ENCODE data around the gene PCCA. TPM values are rescaled to one million over a fixed set of nuclear protein-coding genes. Genes with fewer than 3 reads are reported as not detected.

The PCCA gene
- total and polyA plus RNA-seq, 2 experiments from 2014 or later, result 41.9 to 46.6 TPM

GRCh38 chr13:100209857-100210825 lies 121.2 kb downstream of the PCCA start (continued):
- TF ChIP-seq, protein P1, sequence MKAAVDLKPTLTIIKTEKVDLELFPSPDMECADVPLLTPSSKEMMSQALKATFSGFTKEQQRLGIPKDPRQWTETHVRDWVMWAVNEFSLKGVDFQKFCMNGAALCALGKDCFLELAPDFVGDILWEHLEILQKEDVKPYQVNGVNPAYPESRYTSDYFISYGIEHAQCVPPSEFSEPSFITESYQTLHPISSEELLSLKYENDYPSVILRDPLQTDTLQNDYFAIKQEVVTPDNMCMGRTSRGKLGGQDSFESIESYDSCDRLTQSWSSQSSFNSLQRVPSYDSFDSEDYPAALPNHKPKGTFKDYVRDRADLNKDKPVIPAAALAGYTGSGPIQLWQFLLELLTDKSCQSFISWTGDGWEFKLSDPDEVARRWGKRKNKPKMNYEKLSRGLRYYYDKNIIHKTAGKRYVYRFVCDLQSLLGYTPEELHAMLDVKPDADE (IDR thresholded peaks at IDR 0.05), result no peak

- H3K36me3 ChIP-seq (ENCODE audit: insufficient read depth), result peaks cover 8% of the 10 kb centered on the region
- H4K20me1 ChIP-seq (replicated peaks; ENCODE audit: insufficient read depth), result peaks cover 5% of the 10 kb centered on the region; the same call in 1 of the 2 replicates
- H2AFZ ChIP-seq, result no peak overlapping the region
- H3K79me2 ChIP-seq (replicated peaks; ENCODE audit: insufficient read depth), result peaks cover 24% of the 10 kb centered on the region
- no peak overlapping the region for H3K27ac Mint-ChIP-seq
- H3K4me2 ChIP-seq, result no peak overlapping the region
- no peak overlapping the region for H3K4me3 Mint-ChIP-seq
- no peaks in the 10 kb centered on the region; the same call in 2 of the 3 replicates for H3K9me3 Mint-ChIP-seq
- H3K27ac ChIP-seq (ENCODE audit: low read depth), result 0 out of 2 replicates have a peak overlapping the region, but pooled peaks have one; percentile 15
- no peaks in the 10 kb centered on the region for H3K27me3 ChIP-seq (ENCODE audit: insufficient read depth)
- H3K27me3 Mint-ChIP-seq (ENCODE audit: insufficient read depth, low read depth, poor library complexity), result peaks cover 3% of the 10 kb centered on the region
- DNase-seq (ENCODE audit: low spot score) (no peak), ATAC-seq (no peak)
- peaks cover 9% of the 10 kb centered on the region for H3K4me1 ChIP-seq (ENCODE audit: insufficient read depth)
- no peaks in the 10 kb centered on the region for H3F3A ChIP-seq (replicated peaks; ENCODE audit: low read depth)
- H3K4me3 ChIP-seq, result no peak overlapping the region
- peaks cover 4% of the 10 kb centered on the region; the same call in 2 of the 3 replicates for H3K4me1 Mint-ChIP-seq
- H3K36me3 Mint-ChIP-seq (ENCODE audit: low read depth), result peaks cover 28% of the 10 kb centered on the region
- no peaks in the 10 kb centered on the region for H3K9me2 ChIP-seq (ENCODE audit: insufficient read depth)
- TF ChIP-seq, protein P2, sequence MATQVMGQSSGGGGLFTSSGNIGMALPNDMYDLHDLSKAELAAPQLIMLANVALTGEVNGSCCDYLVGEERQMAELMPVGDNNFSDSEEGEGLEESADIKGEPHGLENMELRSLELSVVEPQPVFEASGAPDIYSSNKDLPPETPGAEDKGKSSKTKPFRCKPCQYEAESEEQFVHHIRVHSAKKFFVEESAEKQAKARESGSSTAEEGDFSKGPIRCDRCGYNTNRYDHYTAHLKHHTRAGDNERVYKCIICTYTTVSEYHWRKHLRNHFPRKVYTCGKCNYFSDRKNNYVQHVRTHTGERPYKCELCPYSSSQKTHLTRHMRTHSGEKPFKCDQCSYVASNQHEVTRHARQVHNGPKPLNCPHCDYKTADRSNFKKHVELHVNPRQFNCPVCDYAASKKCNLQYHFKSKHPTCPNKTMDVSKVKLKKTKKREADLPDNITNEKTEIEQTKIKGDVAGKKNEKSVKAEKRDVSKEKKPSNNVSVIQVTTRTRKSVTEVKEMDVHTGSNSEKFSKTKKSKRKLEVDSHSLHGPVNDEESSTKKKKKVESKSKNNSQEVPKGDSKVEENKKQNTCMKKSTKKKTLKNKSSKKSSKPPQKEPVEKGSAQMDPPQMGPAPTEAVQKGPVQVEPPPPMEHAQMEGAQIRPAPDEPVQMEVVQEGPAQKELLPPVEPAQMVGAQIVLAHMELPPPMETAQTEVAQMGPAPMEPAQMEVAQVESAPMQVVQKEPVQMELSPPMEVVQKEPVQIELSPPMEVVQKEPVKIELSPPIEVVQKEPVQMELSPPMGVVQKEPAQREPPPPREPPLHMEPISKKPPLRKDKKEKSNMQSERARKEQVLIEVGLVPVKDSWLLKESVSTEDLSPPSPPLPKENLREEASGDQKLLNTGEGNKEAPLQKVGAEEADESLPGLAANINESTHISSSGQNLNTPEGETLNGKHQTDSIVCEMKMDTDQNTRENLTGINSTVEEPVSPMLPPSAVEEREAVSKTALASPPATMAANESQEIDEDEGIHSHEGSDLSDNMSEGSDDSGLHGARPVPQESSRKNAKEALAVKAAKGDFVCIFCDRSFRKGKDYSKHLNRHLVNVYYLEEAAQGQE (IDR thresholded peaks at IDR 0.05; ENCODE audit: unreplicated experiment), result no peak
- TF ChIP-seq EZH2 (IDR thresholded peaks at IDR 0.05; ENCODE audit: low read depth, unreplicated experiment) (no peak), POLR2AphosphoS5 (IDR thresholded peaks at IDR 0.05; ENCODE audit: low read depth) (no peak), EZH2phosphoT487 (IDR thresholded peaks at IDR 0.05; ENCODE audit: unreplicated experiment) (no peak), ZNF114 (CRISPR knock-in tag; IDR thresholded peaks at IDR 0.05) (no peak), NANOG (IDR thresholded peaks at IDR 0.05; ENCODE audit: borderline replicate concordance) (no peak), ZNF331 (CRISPR knock-in tag; IDR thresholded peaks at IDR 0.05; ENCODE audit: low read depth) (no peak), STAT1 (IDR thresholded peaks at IDR 0.05; ENCODE audit: unreplicated experiment) (no peak), JUNB (IDR thresholded peaks at IDR 0.05; ENCODE audit: unreplicated experiment) (no peak), CREB1 (CRISPR knock-in tag; IDR thresholded peaks at IDR 0.05; ENCODE audit: low read depth) (no peak)
- TF ChIP-seq, protein P1 (IDR thresholded peaks at IDR 0.05), result no peak
- TF ChIP-seq, protein P3, sequence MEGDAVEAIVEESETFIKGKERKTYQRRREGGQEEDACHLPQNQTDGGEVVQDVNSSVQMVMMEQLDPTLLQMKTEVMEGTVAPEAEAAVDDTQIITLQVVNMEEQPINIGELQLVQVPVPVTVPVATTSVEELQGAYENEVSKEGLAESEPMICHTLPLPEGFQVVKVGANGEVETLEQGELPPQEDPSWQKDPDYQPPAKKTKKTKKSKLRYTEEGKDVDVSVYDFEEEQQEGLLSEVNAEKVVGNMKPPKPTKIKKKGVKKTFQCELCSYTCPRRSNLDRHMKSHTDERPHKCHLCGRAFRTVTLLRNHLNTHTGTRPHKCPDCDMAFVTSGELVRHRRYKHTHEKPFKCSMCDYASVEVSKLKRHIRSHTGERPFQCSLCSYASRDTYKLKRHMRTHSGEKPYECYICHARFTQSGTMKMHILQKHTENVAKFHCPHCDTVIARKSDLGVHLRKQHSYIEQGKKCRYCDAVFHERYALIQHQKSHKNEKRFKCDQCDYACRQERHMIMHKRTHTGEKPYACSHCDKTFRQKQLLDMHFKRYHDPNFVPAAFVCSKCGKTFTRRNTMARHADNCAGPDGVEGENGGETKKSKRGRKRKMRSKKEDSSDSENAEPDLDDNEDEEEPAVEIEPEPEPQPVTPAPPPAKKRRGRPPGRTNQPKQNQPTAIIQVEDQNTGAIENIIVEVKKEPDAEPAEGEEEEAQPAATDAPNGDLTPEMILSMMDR (conservative IDR thresholded peaks at IDR 0.05; ENCODE audit: low read depth in 2 of 2), result no peak
Measured at GRCh38 chr13:100211016-100211710, 122.3 kb downstream of the PCCA start.

Measured in GM23338 (cell line).